Thyroid gland (tissue), 4 donors: ENCODE data around the gene DNAH3.

ENCODE experiments used
- CTCF ChIP-seq, 6 experiments: fragments of 200-600 bp in 3 of 6; fragments of 450-650 bp in 3 of 6; sonication (generic) in 3 of 6; IDR thresholded peaks; one replicate each; pipeline ENCODE4 v1.5.1; 2016 to 2019; ENCODE audit warnings: antibody characterized with exemption in 6 of 6, mild to moderate bottlenecking in 2 of 6, inconsistent platforms in 1 of 6, moderate library complexity in 1 of 6
- POLR2A ChIP-seq, 2 donors: fragments of 450-650 bp; IDR thresholded peaks; one replicate each; pipeline ENCODE4 v1.6.1; 2017; ENCODE audit warnings: antibody characterized with exemption in 2 of 2, mild to moderate bottlenecking in 2 of 2, moderate library complexity in 1 of 2

- TF ChIP-seq CTCF (IDR thresholded peaks at IDR 0.05) (no peak), POLR2A (IDR thresholded peaks at IDR 0.05) (no peak)
Observed at GRCh38 chr16:21125191-21125590, 25.5 kb downstream of the DNAH3 start.
